Suprapubic skin (tissue), 3 donors: Measurements from ENCODE around the gene CACNA1G.

Experiments
- EP300 ChIP-seq: sonication (generic); formaldehyde crosslinking; IDR thresholded peaks from one replicate; pipeline ENCODE4 v1.6.1; 2017; ENCODE audit warnings: antibody characterized with exemption
- POLR2A ChIP-seq, 2 donors: fragments of 450-650 bp; IDR thresholded peaks; one replicate each; pipeline ENCODE4 v1.6.1; 2017; ENCODE audit warnings: antibody characterized with exemption in 2 of 2, mild to moderate bottlenecking in 2 of 2, moderate library complexity in 2 of 2
- TF ChIP-seq, protein P1 (sequence below), 2 donors: fragments of 200-600 bp in 1 of 2; fragments of 450-650 bp in 1 of 2; sonication (generic) in 1 of 2; IDR thresholded peaks; one replicate each; pipeline ENCODE4 v1.5.1; 2016 to 2019; ENCODE audit warnings: antibody characterized with exemption in 2 of 2, mild to moderate bottlenecking in 1 of 2, moderate library complexity in 1 of 2

DNA sequence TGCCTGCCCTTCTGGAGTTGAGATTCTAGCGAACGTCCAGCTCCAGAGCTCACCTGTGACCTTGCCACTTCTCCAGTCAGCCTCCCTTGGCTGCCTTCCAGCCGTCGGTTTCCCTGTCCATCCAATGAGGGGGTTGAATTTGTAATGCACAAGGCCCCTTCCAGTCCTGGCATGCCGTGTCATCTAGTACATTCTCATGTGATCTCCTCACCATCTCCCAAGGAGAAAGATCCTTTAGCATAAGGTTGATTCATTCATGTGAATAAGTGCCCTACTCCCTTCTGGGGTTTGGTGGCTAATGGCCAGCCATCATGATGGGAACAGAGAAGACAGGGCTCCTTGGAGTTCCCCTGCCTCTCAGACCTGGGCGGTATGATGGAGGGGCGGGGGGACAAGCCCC lies 55.3 kb downstream of the CACNA1G start:
- no peak for TF ChIP-seq POLR2A (IDR thresholded peaks at IDR 0.05)
- TF ChIP-seq, protein P1, sequence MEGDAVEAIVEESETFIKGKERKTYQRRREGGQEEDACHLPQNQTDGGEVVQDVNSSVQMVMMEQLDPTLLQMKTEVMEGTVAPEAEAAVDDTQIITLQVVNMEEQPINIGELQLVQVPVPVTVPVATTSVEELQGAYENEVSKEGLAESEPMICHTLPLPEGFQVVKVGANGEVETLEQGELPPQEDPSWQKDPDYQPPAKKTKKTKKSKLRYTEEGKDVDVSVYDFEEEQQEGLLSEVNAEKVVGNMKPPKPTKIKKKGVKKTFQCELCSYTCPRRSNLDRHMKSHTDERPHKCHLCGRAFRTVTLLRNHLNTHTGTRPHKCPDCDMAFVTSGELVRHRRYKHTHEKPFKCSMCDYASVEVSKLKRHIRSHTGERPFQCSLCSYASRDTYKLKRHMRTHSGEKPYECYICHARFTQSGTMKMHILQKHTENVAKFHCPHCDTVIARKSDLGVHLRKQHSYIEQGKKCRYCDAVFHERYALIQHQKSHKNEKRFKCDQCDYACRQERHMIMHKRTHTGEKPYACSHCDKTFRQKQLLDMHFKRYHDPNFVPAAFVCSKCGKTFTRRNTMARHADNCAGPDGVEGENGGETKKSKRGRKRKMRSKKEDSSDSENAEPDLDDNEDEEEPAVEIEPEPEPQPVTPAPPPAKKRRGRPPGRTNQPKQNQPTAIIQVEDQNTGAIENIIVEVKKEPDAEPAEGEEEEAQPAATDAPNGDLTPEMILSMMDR (IDR thresholded peaks at IDR 0.05), result no peak
- no peak for TF ChIP-seq EP300
